HG03354 (cell line): ENCODE data around the gene PALLD.

Experiments
- ATAC-seq: cut with Tn5 transposase; IDR thresholded peaks from one replicate; pipeline ENCODE4 v1.9.1; 2021; ENCODE audit warnings: mild to moderate bottlenecking; ENCODE audit not compliant: unreplicated experiment, poor library complexity, severe bottlenecking

The PALLD gene

GRCh38 chr4:168831919-168832762 is 335.3 kb downstream of the PALLD start:
- ATAC-seq, result peak; percentile 93

DNA sequence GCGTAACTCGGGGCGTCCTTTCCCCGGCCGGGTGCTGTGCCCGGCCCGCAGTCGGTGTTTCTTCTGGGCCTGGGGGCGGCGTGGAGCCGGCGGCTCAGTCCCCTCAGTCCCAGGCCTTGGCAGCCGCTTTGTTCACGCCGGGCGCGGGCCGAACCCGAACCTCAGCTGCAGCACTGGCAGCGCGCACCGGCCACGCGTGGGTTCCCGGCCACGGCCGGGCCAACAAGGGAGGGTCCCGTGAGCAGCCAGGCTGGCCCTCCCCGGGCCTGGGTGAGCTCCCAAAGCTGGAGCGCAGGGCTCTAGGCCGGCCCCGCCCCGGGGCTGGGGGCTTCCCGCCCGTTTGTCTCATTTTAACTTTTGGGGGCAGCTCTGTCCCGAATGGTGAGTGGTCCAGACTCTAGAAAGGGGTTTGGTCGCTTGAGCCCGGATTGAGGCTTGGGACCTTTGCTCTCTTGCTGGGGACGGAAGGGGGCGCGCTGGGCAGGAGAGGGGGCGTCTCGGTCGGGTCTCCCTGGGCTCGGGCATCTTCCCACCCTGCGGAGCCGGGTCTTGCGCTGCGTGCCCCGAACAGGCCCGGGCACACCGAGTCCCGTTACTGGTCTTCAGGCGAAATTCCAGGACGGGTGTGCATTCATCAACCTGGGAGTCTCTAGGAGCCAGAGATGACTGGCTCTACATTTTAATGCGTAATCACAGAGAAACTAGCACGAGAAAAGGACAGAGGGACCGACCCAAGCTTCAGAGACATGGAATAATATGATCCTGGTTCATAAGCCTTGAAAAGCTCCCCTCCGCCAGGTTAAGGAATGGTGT is 336.1 kb downstream of the PALLD start:
- ATAC-seq, result peak; percentile 10

GRCh38 chr4:168833881-168834280 is 337.0 kb downstream of the PALLD start:
- ATAC-seq, result no peak

DNA sequence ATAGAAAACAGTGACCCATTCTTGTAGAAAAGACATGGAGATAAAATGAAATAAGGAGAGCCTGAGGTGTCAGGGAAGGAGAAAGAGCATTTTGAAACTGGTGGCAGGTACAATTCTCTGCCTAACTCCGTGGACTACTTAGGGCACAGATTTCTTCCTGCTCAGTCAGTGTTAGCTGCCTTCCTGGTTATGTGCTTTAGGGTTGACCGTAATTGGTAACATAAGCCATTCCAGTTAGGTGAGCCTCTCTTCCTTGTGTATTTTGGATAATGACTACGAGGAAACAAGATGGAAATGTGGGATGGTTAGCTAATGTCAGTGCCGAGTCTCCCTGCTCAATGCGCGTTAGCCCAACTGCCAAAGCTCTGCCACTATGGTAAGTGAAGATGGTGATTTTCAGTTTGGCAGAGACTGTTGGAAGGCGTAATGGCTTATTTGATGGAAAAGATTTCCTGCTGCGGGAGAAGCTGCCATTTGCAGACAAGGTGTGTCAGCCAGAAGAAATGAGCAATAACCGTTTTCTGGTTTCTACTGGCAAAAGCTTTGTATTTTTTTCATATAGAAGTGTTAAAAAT is 339.1 kb downstream of the PALLD start:
- ATAC-seq, result no peak

DNA sequence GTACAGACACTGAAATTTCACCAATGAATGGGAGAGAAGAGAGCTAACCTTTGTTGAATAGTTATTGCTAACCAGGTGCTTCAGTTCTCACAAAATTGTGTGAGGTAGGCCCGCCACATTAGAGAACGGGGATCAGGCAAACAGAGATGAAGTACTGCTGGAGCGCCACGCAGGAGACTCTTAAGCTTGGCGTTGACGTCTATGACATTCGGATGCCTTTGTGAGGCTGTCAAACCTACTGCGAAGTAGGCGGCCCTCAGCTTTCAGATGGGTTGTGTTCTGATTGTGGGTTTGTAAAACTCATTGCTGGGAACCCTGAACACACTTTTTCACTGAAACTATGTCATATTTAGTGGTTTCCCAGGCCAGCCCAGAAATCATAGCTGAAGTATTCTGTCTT is 339.6 kb downstream of the PALLD start:
- no peak for ATAC-seq

DNA sequence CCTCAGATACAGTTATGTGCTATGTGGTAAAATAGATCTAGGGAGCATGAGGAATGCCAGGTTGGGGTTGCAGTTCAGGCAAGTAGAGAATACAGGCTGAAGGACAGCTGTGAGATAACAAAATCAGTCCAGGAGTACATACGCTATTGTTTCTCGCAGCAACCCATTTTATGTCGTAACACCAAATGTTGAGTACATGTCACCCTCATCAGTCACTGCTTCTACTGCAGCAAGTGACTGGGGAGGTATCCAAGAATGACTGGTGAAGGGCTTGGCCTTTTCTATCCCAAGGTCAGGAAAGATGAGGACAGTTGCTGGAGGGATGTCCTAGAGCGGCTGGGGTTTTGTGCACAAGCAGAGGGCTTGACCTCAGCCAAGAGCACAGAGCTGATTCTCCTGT is 341.1 kb downstream of the PALLD start:
- ATAC-seq, result no peak

GRCh38 chr4:168839758-168840391 is 343.0 kb downstream of the PALLD start:
- ATAC-seq, result no peak

DNA sequence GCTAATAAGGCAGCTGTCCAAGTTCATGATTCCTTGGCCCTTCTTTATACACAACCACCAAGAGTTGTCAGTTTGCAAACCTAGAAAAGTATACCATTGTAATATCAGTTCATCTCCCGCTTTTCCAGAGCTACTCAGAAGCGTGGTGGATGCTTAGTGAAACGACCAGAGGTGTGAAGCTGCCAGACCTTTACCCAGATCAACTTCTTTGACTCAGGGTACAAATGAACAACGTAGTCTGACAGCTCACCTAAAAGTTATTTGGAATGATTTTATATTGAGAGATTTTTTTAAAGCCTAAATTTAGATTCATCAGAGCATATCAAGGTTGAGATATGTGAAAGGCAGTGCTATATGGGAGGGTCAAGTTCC is 343.5 kb downstream of the PALLD start:
- no peak for ATAC-seq

- no peak for ATAC-seq
Measured at GRCh38 chr4:168841000-168841671, 344.3 kb downstream of the PALLD start.

DNA sequence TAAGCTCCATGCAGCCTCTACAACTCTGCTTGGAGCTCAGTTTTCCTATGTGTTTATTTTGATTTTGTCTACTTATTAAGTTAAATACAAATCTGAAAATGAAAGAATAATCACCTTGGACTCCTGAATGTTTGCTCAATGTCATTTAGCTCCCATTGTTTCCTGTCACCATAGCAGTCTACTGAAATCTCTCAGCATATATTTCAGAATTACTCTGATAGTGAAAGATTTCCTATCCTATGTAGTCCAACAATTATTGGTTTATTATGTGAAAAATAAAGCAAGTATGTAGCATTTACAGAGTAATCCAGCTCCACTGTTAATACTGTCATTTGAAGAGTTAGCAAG is 344.8 kb downstream of the PALLD start:
- no peak for ATAC-seq

DNA sequence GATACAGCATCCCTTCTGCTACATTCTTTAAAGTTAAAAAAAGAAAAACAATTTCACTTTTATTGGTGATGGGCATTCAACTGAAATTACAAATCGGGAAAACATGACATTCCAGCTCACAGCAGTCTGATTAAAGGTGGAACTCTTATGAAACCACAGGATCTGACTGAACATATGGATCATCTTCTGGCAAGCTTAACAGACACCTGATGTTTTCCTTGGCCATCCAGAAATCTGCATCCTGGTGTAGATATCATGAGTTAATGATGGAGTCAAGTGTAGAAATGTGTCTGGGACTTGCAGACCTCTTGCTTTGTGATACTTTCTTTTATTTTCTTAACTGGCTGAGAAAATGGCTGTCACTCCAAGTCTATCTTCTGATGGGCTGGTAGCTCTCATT is 345.3 kb downstream of the PALLD start:
- no peak for ATAC-seq

DNA sequence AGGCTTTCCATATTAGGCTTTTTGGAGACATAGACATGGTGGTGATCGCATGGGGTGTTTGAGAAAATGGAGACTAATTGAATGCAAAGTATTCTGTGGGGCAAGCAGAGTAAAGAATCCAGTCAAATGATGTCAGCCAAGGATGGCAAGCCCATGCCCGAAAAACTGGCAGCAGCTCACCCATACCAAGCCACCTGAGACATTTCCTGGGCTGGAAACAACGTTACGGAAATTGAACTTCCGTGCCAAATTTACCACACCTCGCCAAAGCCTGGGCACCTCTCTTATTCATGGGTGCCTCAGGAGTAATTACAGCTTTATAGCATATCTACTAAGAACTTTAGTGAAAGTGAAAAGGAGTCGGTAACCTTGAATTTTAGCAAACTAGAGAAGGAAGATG is 346.8 kb downstream of the PALLD start:
- no peak for ATAC-seq

DNA sequence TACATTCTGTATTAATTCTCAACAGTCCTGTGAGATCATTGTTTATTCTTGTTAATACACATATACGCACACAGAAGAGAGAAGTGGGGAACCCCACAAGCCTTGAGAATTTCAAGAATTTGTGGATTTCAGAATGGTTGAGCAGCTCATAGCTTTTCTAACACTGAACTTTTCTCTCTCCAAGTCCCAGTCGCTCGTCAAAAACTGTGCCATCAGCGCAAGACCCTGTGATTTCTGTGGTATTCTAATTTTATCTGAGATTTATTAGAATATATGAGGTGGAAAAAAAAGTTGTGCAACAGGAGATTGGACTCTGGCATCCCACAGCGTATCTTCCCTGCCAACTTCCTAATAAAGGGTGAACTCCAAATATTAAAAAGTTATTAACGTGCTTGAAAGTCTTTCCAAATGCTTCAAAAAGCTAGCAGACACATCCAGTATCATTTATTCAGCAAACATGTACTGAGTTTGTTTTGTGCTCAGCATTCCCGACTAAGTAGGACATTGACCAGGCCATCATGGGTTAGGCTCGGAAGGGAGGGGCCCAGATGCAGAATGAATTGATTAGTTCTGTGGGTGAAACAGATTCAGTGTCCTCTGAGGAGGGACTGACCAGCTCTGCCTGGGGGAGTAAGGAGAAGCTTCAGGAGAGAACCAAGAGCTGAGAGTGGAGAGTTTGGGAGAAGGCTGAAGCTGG is 347.6 kb downstream of the PALLD start:
- no peak for ATAC-seq

GRCh38 chr4:168845897-168846296 is 349.0 kb downstream of the PALLD start:
- ATAC-seq, result no peak

GRCh38 chr4:168846414-168846813 is 349.6 kb downstream of the PALLD start:
- ATAC-seq, result no peak

DNA sequence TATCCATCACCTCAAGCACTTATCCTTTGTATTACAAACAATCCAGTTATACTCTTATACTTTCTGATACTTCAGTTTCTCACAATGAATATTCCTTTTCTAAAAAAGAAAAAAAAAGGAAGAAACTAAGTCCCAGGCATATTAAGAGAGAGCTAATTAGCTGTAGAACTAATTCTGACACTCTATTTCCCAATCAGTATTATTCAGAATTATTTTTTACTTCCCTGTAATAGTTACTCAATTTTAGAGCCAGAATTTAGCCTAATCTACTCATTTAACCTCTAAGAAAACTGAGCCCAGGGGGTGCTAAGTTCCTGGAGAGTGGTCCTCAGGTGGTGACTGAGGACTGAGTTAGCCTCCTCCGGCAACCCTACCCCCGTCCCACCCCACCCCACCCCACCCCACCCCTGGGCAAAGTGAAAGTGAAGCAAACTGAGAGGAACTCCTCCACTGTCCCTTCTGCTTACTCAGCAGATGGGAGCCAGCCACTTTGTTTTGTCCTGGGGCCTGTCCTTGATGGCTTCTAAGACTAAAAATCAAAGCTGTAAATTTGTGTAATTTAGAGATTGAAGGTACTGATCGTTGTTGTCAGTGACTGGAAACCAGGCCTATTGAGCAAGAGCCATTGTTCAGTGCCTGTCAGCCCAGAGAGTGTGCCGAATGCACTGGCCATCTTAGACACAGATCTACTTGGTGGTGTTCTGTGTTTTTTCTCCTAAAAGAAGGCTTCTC is 351.1 kb downstream of the PALLD start:
- ATAC-seq, result no peak

DNA sequence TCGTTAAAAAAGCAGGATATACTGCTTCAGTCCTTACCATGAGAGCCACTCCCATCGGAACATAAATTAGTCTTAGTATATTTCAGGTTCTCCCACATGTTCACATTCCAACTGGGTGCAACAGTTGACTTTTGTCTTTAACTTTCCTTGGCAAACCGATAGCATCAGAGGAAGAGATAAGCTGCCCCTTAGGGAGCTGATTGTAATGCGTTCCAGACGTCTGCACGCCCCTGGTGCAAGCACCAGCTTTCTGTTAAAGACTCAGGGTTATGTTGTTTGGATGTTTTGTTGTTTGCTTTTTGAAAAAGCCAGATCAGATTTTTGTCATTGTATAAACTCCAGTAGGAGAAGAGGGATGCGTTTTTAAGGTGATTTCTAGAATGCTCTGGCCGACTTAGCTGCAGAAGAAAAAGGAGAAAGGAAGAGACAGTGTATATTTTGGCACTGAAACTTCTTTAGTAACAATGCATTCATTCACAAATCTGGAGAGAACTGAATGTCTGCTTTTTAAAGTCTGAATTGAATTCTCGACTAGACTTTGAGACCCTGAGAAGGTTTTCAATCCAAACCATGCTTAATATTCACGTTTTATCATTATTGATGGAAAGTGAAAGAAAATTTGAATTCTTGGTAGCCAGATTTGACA is 352.3 kb downstream of the PALLD start:
- no peak for ATAC-seq

GRCh38 chr4:168849997-168850396 is 353.1 kb downstream of the PALLD start:
- ATAC-seq, result no peak
